Lung (tissue), 12 donors: ENCODE measurements around the gene TRPM5. TPM values are rescaled to one million over a fixed set of nuclear protein-coding genes. Genes with fewer than 3 reads are reported as not detected.

Source experiments
- ATAC-seq: fragments of 200-7000 bp; cut with Tn5 transposase; one replicate; pipeline ENCODE4 v1.9.1; 2020; ENCODE audit warnings: moderate number of reproducible peaks; ENCODE audit not compliant: insufficient read depth, low FRiP score
- DNase-seq, 3 donors: peaks; one replicate each; pipeline ENCODE4 v3.0.0-alpha.2; 2013 to 2017
- H3K27ac ChIP-seq, 2 donors: one replicate each; pipeline ENCODE4 v1.5.1; 2013; ENCODE audit warnings: mild to moderate bottlenecking in 2 of 2, moderate library complexity in 2 of 2, control low read depth in 1 of 2, inconsistent platforms in 1 of 2, low read depth in 1 of 2, low read length in 1 of 2
- H3K27me3 ChIP-seq, 3 donors: one replicate each; pipeline ENCODE4 v1.5.1; 2013; ENCODE audit warnings: low read length in 2 of 3; ENCODE audit not compliant: control insufficient read depth in 3 of 3, insufficient read depth in 3 of 3
- H3K36me3 ChIP-seq, 4 donors: one replicate each; pipeline ENCODE4 v1.5.1; 2013; ENCODE audit warnings: low read length in 4 of 4, mild to moderate bottlenecking in 1 of 4, moderate library complexity in 1 of 4; ENCODE audit not compliant: control insufficient read depth in 4 of 4, insufficient read depth in 4 of 4
- H3K4me1 ChIP-seq, 5 donors: one replicate each; pipeline ENCODE4 v1.5.1; 2013; ENCODE audit warnings: low read length in 5 of 5, mild to moderate bottlenecking in 2 of 5, moderate library complexity in 1 of 5; ENCODE audit not compliant: control insufficient read depth in 5 of 5, insufficient read depth in 5 of 5
- H3K4me3 ChIP-seq: one replicate; pipeline ENCODE4 v1.5.1; 2013; ENCODE audit warnings: mild to moderate bottlenecking, control low read depth, moderate library complexity
- H3K9ac ChIP-seq, 2 donors: one replicate each; pipeline ENCODE4 v1.5.1; 2013; ENCODE audit warnings: low read length in 2 of 2, control low read depth in 1 of 2; ENCODE audit not compliant: insufficient read depth in 1 of 2
- H3K9me3 ChIP-seq, 4 donors: one replicate each; pipeline ENCODE4 v1.5.1; 2013; ENCODE audit warnings: low read length in 3 of 4, mild to moderate bottlenecking in 1 of 4, moderate library complexity in 1 of 4; ENCODE audit not compliant: control insufficient read depth in 4 of 4, insufficient read depth in 3 of 4
- WGBS, 2 donors: extraction: QIAGEN DNeasy Blood & Tissue Kit; methylation state at CpG; one replicate each; pipeline ENCODE4 v1.1.7; 2013; 5-methylcytosine and 5-hydroxymethylcytosine counted together
- polyA plus RNA-seq, 2 donors: library from polyadenylated mRNA; stranded (reverse); fragments of 200-250 nt; gene quantifications; one replicate each; pipeline ENCODE4 v1.2.1, GENCODE V29; 2013
- total RNA-seq, 2 donors: library from RNA; depleted of rRNA in 1 of 2; stranded (reverse); fragments of >200 nt in 1 of 2; gene quantifications; one replicate each; pipeline ENCODE4 v1.2.1, GENCODE V29; 2014 to 2021
- TF ChIP-seq, protein P1 (sequence below): IDR thresholded peaks from 2 replicates; pipeline ENCODE4 v1.5.1; 2012; ENCODE audit warnings: mild to moderate bottlenecking; ENCODE audit errors: control extremely low read depth, extremely low read depth
- donor health status: control.
- donor health status: control.
- donor health status: Bipolar disorder and iron deficiency.
- donor health status: healthy.
- donor health status: DM: yes; HTN: yes; CAD: no.

The TRPM5 gene
- total and polyA plus RNA-seq, 4 donors, result 0.02 to 0.20 (median 0.11) TPM

DNA sequence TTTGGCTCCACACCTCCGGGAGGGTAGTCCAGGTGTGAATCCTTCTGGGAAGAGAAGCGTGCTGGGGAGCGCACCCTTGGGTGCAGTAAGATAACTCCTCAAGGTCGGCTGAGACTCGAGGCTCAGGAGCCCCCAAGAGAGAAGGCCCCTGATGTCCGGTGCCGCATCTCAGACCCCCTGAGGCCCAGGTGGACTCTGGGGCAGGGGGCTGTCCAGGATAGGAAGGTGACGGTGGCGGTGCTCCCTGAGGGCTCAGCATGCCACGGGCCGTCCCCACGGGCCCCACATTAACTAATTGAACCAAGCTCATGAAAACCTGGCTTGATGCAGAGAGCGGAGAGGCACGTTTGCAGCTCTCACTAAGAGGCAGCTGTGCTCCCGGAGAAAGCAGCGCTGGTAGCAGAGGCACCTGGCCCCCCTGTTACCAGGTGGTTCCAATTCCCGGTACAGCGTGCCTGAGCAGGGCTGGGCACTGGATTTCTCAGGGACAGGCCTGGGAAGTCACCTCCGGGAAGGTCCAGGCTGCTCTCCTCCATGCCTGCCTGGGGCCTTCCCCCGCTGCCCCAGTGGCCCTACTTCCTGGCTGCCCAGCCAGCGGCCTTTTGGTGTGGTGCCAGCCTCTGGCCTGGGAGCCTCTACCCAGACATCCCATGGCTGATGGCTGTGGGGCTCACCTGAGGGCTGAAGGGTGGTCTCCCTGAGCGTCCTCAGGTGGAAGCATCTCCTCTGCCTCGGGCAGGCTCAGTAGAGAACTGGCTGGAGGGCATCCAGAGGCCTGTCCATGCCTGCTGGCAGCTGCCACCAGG is 1.6 kb upstream of the TRPM5 start:
- H3K4me1 ChIP-seq, result peaks cover 0 to 29% (median 3%) of the 10 kb centered on the region in 5 donors
- peaks cover 0 to 19% (median 14%) of the 10 kb centered on the region in 3 donors for H3K27me3 ChIP-seq
- peaks cover 0 to 3% (median 0%) of the 10 kb centered on the region in 4 donors for H3K9me3 ChIP-seq
- H3K36me3 ChIP-seq, result no peaks in the 10 kb centered on the region
- peak overlapping the region; percentile 11 to 43 for H3K27ac ChIP-seq
- H3K9ac ChIP-seq, result no peak overlapping the region
- peak overlapping the region; percentile 44 for H3K4me3 ChIP-seq
- WGBS, 2 donors, result 46 to 64% methylated on average over 23 of the region's 23 CpGs
- TF ChIP-seq, protein P1, sequence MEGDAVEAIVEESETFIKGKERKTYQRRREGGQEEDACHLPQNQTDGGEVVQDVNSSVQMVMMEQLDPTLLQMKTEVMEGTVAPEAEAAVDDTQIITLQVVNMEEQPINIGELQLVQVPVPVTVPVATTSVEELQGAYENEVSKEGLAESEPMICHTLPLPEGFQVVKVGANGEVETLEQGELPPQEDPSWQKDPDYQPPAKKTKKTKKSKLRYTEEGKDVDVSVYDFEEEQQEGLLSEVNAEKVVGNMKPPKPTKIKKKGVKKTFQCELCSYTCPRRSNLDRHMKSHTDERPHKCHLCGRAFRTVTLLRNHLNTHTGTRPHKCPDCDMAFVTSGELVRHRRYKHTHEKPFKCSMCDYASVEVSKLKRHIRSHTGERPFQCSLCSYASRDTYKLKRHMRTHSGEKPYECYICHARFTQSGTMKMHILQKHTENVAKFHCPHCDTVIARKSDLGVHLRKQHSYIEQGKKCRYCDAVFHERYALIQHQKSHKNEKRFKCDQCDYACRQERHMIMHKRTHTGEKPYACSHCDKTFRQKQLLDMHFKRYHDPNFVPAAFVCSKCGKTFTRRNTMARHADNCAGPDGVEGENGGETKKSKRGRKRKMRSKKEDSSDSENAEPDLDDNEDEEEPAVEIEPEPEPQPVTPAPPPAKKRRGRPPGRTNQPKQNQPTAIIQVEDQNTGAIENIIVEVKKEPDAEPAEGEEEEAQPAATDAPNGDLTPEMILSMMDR, result no peak
- DNase-seq (no peak), ATAC-seq (no peak)

DNA sequence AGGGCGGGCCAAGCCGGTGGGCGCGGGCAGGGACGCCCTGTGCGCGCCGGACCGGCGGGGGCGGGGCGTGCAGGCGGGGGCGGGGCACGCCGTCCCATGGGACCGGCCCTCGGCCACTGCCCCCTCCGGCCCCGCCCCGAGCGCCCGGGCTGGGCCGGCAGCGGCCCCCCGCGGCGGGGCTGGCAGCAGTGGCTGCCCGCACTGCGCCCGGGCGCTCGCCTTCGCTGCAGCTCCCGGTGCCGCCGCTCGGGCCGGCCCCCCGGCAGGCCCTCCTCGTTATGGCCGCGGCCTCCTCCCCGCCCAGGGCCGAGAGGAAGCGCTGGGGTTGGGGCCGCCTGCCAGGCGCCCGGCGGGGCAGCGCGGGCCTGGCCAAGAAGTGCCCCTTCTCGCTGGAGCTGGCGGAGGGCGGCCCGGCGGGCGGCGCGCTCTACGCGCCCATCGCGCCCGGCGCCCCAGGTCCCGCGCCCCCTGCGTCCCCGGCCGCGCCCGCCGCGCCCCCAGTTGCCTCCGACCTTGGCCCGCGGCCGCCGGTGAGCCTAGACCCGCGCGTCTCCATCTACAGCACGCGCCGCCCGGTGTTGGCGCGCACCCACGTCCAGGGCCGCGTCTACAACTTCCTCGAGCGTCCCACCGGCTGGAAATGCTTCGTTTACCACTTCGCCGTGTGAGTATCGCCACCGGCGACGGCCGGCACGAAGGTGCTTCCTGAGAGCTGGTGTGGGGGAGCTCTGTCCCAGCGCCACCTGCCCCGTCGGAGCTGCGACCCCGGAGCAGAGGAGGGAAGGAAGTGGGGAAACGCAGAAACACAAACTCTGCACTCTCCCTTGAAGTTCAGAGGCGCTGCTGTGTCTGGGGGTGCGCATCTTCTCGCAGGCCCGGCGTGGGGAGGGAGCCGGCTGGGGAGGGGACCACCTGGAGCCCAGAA is 769 bp upstream of the TRPM5 start, which contains the start of gene KCNQ1:
TSS of gene KCNQ1 (plus strand) at position 188 of the 925 bp plus-strand sequence. CDS start at position 279, 91 bp downstream.
- no peak within 1 kb of the TSS for H3K9ac ChIP-seq
- peaks cover 0 to 3% (median 0%) of the 10 kb centered on the region in 4 donors for H3K9me3 ChIP-seq
- peak within 1 kb of the TSS; percentile 44 for H3K4me3 ChIP-seq
- peak within 1 kb of the TSS; percentile 11 to 43 for H3K27ac ChIP-seq
- peaks cover 0 to 19% (median 14%) of the 10 kb centered on the region in 3 donors for H3K27me3 ChIP-seq
- peaks cover 0 to 29% (median 3%) of the 10 kb centered on the region in 5 donors for H3K4me1 ChIP-seq
- 2 to 5% methylated on average over 35 to 116 of the region's 116 CpGs for WGBS, 2 donors
- H3K36me3 ChIP-seq, result no peaks in the 10 kb centered on the region
- DNase-seq (peak in 2 of 3 donors; percentile 14 to 55), ATAC-seq (peak; percentile 82)
- TF ChIP-seq, protein P1, result no peak

DNA sequence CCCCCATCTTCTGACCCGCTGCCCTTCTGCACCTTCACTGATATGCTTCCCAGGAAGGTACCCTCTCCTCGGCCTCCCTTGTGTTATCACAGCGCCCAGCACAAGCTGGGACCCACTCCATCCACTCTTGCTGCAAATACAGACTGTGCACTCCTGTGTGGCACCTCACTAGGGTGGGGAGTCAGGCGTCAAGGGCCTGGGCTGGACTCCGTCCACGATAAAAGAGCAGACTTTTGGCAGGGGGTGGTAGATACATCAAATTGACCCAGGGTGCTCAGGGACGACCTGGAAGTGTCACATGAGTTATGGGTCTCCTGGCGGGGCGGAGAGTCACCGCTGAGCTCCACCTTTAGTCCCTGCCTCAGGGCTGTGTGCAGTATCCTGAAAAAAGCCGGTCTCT is 908 bp downstream of the TRPM5 start:
- Histone ChIP-seq H3K27me3 (peaks cover 0 to 19% (median 14%) of the 10 kb centered on the region in 3 donors), H3K36me3 (no peaks in the 10 kb centered on the region), H3K9ac (no peak overlapping the region), H3K4me3 (no peak overlapping the region), H3K27ac (no peak overlapping the region), H3K4me1 (peaks cover 0 to 29% (median 3%) of the 10 kb centered on the region in 5 donors), H3K9me3 (peaks cover 0 to 3% (median 0%) of the 10 kb centered on the region in 4 donors)
- ATAC-seq, result no peak
- no peak for DNase-seq
- TF ChIP-seq, protein P1, result no peak
- WGBS, 2 donors, result 52 to 77% methylated on average over 11 of the region's 11 CpGs
